Measurements from ENCODE around the gene NXPE3. TPM values are rescaled to one million over a fixed set of nuclear protein-coding genes. Genes with fewer than 3 reads are reported as not detected.
A peak's percentile ranks its signal among the peaks of the same experiment; 100 is the strongest.

The NXPE3 gene
- total RNA-seq, 1 donor from 2014 or later: 12.7 TPM

DNA sequence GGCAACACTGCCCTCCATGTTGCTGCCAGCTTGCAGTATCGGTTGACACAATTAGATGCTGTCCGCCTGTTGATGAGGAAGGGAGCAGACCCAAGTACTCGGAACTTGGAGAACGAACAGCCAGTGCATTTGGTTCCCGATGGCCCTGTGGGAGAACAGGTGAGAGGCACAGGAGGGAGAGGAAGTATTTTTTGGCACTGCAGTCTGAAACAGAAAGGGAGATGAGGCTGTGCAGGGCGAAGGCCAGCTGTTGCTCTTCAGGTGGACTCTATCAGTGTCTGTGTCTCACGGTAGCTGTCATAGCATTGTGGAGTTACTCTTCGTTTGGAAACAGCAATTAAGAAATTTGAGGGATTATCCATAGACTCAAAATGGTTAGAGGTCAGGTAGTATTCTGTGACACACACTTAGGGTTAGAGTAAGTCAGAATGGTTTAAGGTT, 78.3 kb downstream of the NXPE3 start:
- H3K36me3 Mint-ChIP-seq: peaks cover 74% of the 10 kb centered on the region
- no peak for DNase-seq (ENCODE audit: low spot score in 2 of 2, unreplicated experiment in 2 of 2)
- H3K4me3 Mint-ChIP-seq: no peak overlapping the region
- TF ChIP-seq, protein P1, sequence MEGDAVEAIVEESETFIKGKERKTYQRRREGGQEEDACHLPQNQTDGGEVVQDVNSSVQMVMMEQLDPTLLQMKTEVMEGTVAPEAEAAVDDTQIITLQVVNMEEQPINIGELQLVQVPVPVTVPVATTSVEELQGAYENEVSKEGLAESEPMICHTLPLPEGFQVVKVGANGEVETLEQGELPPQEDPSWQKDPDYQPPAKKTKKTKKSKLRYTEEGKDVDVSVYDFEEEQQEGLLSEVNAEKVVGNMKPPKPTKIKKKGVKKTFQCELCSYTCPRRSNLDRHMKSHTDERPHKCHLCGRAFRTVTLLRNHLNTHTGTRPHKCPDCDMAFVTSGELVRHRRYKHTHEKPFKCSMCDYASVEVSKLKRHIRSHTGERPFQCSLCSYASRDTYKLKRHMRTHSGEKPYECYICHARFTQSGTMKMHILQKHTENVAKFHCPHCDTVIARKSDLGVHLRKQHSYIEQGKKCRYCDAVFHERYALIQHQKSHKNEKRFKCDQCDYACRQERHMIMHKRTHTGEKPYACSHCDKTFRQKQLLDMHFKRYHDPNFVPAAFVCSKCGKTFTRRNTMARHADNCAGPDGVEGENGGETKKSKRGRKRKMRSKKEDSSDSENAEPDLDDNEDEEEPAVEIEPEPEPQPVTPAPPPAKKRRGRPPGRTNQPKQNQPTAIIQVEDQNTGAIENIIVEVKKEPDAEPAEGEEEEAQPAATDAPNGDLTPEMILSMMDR (IDR thresholded peaks at IDR 0.05; ENCODE audit: unreplicated experiment): no peak
- H3K27ac Mint-ChIP-seq: peak overlapping the region; percentile 22
- no peaks in the 10 kb centered on the region for H3K27me3 Mint-ChIP-seq (ENCODE audit: low read depth)
- peaks cover 36% of the 10 kb centered on the region for H3K4me1 Mint-ChIP-seq
- H3K9me3 Mint-ChIP-seq: no peaks in the 10 kb centered on the region

DNA sequence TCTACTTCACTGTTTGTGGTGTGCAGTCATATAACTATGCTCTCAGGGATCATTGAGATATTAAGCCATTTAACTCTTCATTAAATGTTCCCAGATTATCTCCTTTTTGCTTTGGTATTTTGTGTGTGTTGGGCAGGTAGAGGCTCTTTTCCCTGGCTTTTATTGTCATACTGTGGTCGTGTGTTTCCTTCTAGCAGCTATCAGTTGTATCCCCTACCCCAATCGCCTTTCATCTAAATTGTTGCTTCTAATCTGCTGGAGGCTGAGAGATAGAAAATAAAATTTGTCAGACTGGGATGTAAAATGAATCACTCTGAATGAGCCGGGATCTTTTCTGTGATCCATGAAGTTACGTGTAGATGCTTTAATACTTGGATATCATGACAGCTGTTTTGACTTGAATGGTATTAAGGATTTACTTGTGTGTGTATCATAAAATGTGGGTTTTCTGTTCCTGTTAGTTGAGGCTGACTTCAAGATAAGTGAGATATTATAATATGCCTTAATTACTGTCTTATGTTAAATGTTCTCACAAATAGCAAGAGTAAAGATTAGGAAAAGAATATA, 79.5 kb downstream of the NXPE3 start:
- no peaks in the 10 kb centered on the region for H3K27me3 Mint-ChIP-seq (ENCODE audit: low read depth)
- no peak for DNase-seq (ENCODE audit: low spot score in 2 of 2, unreplicated experiment in 2 of 2)
- no peak overlapping the region for H3K4me3 Mint-ChIP-seq
- no peaks in the 10 kb centered on the region for H3K9me3 Mint-ChIP-seq
- H3K4me1 Mint-ChIP-seq: peaks cover 25% of the 10 kb centered on the region
- H3K36me3 Mint-ChIP-seq: peaks cover 62% of the 10 kb centered on the region
- TF ChIP-seq, protein P1 (IDR thresholded peaks at IDR 0.05; ENCODE audit: unreplicated experiment): no peak
- peak overlapping the region; percentile 17 for H3K27ac Mint-ChIP-seq

DNA sequence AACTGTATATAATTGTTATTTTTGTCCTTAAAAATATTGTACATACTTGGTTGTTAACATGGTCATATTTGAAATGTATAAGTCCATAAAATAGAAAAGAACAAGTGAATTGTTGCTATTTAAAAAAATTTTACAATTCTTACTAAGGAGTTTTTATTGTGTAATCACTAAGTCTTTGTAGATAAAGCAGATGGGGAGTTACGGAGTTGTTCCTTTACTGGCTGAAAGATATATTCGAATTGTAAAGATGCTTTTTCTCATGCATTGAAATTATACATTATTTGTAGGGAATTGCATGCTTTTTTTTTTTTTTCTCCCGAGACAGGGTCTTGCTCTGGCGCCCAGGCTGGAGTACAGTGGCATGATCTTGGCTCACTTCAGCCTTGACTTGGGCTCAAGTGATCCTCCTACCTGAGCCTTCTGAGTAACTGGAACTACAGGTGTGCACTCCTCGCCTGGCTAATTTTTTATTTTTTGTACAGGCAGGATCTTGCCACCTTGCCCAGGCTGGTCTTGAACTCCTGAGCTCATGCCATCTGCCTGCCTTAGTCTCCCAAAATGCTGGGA, 81.0 kb downstream of the NXPE3 start:
- Mint-ChIP-seq H3K27me3 (ENCODE audit: low read depth) (no peaks in the 10 kb centered on the region), H3K9me3 (no peaks in the 10 kb centered on the region), H3K36me3 (peaks cover 52% of the 10 kb centered on the region), H3K4me1 (peaks cover 22% of the 10 kb centered on the region), H3K4me3 (no peak overlapping the region), H3K27ac (no peak overlapping the region)
- DNase-seq (ENCODE audit: low spot score in 2 of 2, unreplicated experiment in 2 of 2): no peak
- TF ChIP-seq, protein P1 (IDR thresholded peaks at IDR 0.05; ENCODE audit: unreplicated experiment): no peak

DNA sequence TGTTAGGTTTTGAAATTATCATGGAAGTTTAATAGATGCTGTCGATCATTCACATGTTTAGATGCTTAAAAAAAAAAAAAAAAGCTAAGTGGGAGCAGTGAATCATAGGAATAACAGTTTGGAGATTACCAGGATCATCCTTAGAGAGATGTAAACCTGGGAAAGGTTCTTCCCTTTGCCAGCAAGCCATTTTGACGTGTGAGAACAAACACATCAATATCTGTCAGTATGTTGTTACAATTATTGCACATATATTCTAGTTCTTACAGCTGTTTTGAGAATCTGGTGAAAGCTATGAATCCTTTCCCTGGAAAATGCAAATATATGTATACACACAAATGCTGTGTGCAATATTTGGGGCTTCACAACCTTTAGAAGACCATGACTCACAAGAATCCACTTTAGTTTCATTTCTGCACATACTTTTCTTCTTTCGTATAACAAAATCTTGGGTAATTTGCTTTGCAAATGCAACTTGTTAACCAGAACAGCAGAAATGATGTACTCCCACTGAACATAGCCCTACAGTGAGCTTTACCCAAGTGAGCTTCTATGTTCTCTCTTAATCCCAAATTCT, 82.3 kb downstream of the NXPE3 start:
- TF ChIP-seq, protein P1 (IDR thresholded peaks at IDR 0.05; ENCODE audit: unreplicated experiment): no peak
- no peaks in the 10 kb centered on the region for H3K27me3 Mint-ChIP-seq (ENCODE audit: low read depth)
- H3K4me3 Mint-ChIP-seq: no peak overlapping the region
- DNase-seq (ENCODE audit: low spot score in 2 of 2, unreplicated experiment in 2 of 2): no peak
- H3K9me3 Mint-ChIP-seq: no peaks in the 10 kb centered on the region
- peaks cover 26% of the 10 kb centered on the region for H3K4me1 Mint-ChIP-seq
- H3K36me3 Mint-ChIP-seq: peaks cover 44% of the 10 kb centered on the region
- H3K27ac Mint-ChIP-seq: peak overlapping the region; percentile 21

DNA sequence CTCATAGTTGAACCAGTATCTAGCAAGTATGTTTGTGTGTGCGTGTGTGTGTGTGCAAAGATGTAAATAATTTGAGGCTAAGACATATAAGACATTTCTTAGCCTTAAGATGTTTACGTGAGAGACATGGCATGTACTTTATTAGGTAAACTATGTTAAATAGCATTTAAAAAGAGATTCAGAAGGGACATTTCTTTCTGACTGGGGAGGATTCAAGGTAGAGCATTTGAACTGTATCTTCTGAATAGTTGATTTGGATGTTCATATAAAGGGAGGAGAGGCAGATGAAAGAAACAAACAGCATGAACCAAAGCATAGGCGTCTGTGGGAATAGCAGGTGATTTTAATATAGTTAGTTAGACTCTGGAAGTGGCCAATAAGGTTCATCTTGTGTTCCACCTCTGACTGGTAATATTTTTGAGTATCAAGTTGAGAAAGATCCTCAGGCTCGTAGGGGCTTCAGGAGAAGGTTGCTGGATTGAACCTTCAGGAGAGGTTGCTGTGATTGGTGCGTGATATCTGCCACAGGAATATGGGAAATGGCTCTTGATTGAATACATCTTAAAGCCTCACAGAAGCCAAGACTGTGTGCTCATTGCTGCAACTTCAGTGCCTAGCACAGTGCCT, 82.9 kb downstream of the NXPE3 start:
- TF ChIP-seq, protein P1 (IDR thresholded peaks at IDR 0.05; ENCODE audit: unreplicated experiment): no peak
- H3K9me3 Mint-ChIP-seq: no peaks in the 10 kb centered on the region
- DNase-seq (ENCODE audit: low spot score in 2 of 2, unreplicated experiment in 2 of 2): no peak
- no peak overlapping the region for H3K4me3 Mint-ChIP-seq
- peaks cover 26% of the 10 kb centered on the region for H3K4me1 Mint-ChIP-seq
- no peaks in the 10 kb centered on the region for H3K27me3 Mint-ChIP-seq (ENCODE audit: low read depth)
- H3K27ac Mint-ChIP-seq: peak overlapping the region; percentile 21
- peaks cover 38% of the 10 kb centered on the region for H3K36me3 Mint-ChIP-seq

All from mesothelial cell of epicardium (in vitro differentiated cells).